Uterine smooth muscle cell (primary cell): Measurements from ENCODE around the gene IQCE. TPM values are rescaled to one million over a fixed set of nuclear protein-coding genes. Genes with fewer than 3 reads are reported as not detected.

Experiments used
- total RNA-seq: library from RNA; depleted of rRNA; stranded (reverse); fragments of >200 nt; gene quantifications from 2 replicates; pipeline ENCODE4 v1.2.3, GENCODE V29; 2014

The IQCE gene
- 12.0 and 12.9 TPM in 2 replicates for total RNA-seq

GRCh38 chr7:2558629-2559282 is at the start of gene IQCE:
TSS of gene IQCE (plus strand) at chr7:2558979. CDS start at chr7:2559182, 203 bp downstream.

GRCh38 chr7:2519119-2519930 is 39.5 kb upstream of the IQCE start, which contains the start of gene LFNG:
TSS of gene LFNG (plus strand) at chr7:2519774. CDS start at chr7:2519862, 88 bp downstream.

DNA sequence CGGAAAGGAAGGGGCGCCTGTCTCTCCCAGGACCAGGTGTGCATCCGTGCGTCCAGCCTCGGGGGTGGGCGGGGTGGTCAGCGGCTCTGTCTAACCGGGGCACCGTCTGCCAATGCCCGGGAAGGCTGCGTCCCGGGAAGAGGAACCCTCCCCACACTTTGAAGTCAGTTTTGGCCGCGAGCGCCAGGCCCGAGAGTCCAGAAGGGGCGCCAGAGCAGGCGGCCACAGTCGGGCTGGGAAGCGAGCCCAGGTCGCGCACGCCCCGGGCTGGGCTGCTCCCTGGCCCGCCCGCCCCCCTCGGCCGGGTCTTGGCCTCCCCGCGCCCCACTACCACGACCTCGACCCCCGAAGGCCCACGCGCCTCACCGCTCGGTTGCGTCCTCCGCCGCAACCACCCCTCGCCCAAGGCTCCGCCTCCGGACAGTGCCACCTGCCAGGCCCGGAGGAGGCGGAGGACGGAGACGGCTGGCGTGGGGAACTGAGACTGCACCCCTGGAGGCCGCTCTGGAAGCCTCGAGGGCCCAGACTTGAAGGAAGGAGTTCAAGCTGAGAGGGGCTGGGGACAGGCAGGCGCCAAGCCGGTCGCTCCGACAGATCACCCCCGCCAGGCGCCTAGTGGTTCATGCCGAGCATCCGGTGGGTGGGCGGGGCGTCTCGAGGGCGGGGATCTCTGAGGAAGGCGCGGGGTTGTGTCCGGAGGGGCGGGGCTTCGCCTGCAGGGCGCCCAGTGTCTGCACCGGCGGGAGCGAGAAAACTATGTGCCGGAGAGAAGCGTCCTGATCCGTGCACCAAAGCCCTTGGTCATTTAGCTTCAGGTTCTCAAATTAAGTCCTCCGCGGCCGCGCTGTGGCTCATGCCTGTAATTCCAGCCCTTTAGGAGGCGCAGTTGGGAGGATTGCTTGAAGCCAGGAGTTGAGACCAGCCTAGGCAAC is 3.4 kb upstream of the IQCE start, which contains the start of gene BRAT1:
TSS of gene BRAT1 (minus strand) at position 404 of the 932 bp plus-strand sequence. CDS start 1,093 bp downstream, outside the sequence.

DNA sequence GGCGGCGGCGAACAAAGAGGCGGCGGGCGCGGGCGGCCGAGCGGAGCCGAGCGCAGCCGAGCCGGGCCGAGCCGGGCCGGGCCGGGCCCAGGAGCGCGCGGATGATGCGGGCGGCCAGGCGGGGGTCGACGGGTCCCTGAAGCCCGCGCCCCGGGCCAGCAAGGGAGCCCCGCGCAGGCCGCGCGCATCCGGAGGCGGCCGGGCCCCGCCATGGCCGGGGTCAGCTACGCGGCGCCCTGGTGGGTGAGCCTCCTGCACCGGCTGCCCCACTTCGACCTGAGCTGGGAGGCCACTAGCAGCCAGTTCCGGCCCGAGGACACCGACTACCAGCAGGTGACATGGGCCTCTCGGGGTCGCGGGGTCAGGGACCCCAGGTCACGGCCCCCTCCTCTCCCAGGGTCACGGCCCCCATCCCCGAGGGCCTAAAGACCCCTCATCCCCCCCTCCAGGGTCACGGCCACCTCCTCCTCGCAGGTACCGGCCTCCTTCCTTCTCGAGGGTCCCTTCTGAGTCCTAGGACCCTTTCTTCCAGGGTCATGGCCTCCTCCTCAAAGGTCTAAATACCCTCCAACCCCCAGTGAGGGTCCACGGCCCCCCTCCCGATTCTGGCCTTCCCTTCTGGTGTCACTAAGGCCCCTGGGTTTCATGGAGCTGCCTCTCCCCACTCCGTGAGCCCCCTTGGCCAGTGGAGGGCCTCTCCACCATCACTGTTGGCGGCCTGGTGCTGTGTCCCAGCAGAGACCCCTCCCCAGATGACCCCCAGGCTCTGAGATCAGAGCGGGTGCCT is 73.4 kb downstream of the IQCE start, which contains the start of gene TTYH3:
TSS of gene TTYH3 (plus strand) at position 41 of the 787 bp plus-strand sequence. CDS start at position 211, 170 bp downstream.

Other genes starting within 250 kb of the IQCE start
- 18.2 and 21.1 TPM in 2 replicates for gene SNX8, start 244.5 kb upstream of the IQCE start, total RNA-seq
- gene EIF3B, start 204.2 kb upstream of the IQCE start, total RNA-seq: 210 and 289 TPM in 2 replicates
- gene CHST12, start 155.4 kb upstream of the IQCE start, total RNA-seq: 8.5 and 10.3 TPM in 2 replicates
- gene GRIFIN, start 82.6 kb upstream of the IQCE start, total RNA-seq: not detected in 2 replicates
- 4.4 and 6.1 TPM in 2 replicates for gene LFNG, start 39.2 kb upstream of the IQCE start, total RNA-seq
- 31.1 and 32.4 TPM in 2 replicates for gene BRAT1, start 3.5 kb upstream of the IQCE start, total RNA-seq
- gene TTYH3, start 73.0 kb downstream of the IQCE start, total RNA-seq: 36.5 and 45.0 TPM in 2 replicates
- 0.22 and 0.62 TPM in 2 replicates for gene AMZ1, start 129.2 kb downstream of the IQCE start, total RNA-seq